Measurements from ENCODE around the gene SETDB2.

Gene SETDB2

DNA sequence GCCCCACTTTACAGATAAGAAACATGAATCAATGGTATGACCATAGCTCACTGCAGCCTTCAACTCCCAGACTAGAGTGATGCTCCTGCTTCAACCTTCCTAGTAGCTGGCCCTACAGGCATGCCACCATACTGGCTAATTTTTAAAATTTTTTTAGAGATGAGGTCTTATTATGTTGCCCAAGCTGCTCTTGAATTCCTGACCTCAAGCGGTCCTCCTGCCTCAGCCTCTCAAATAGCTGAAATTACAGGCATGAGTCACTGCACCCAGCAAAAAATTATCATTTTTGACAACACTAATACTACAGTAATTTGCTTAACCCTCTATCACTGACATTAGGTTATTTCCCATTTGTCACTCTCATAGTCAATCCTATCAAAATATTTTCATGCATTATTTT, 15.0 kb upstream of the SETDB2 start:
- FAIRE-seq (no peak), DNase-seq (ENCODE audit: insufficient read length, low spot score) (no peak)
- TF ChIP-seq, protein P1, sequence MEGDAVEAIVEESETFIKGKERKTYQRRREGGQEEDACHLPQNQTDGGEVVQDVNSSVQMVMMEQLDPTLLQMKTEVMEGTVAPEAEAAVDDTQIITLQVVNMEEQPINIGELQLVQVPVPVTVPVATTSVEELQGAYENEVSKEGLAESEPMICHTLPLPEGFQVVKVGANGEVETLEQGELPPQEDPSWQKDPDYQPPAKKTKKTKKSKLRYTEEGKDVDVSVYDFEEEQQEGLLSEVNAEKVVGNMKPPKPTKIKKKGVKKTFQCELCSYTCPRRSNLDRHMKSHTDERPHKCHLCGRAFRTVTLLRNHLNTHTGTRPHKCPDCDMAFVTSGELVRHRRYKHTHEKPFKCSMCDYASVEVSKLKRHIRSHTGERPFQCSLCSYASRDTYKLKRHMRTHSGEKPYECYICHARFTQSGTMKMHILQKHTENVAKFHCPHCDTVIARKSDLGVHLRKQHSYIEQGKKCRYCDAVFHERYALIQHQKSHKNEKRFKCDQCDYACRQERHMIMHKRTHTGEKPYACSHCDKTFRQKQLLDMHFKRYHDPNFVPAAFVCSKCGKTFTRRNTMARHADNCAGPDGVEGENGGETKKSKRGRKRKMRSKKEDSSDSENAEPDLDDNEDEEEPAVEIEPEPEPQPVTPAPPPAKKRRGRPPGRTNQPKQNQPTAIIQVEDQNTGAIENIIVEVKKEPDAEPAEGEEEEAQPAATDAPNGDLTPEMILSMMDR (IDR thresholded peaks at IDR 0.05; ENCODE audit: insufficient read depth, missing control alignments) = no peak

DNA sequence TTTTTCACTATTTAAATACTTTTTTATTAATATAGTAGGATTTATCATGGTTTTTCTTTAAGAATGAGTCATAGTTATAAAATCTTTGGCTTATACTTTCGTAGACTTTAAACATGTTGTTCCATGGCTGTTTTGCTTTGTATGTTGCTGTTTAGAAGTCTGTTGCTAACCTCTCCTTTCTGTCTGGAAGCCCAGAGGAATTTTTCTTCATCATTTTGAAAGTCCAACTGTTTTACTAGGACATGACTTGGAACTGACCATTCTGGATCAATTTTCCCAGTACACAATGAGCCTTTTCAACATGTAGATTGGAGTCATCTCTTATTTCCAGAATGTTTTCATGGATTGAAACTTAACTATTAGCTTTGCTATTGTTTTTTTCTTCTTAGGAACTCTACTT, 8.1 kb upstream of the SETDB2 start:
- DNase-seq (ENCODE audit: insufficient read length, low spot score) = no peak
- FAIRE-seq = peak; percentile 58
- TF ChIP-seq, protein P1 (IDR thresholded peaks at IDR 0.05; ENCODE audit: insufficient read depth, missing control alignments) = no peak

DNA sequence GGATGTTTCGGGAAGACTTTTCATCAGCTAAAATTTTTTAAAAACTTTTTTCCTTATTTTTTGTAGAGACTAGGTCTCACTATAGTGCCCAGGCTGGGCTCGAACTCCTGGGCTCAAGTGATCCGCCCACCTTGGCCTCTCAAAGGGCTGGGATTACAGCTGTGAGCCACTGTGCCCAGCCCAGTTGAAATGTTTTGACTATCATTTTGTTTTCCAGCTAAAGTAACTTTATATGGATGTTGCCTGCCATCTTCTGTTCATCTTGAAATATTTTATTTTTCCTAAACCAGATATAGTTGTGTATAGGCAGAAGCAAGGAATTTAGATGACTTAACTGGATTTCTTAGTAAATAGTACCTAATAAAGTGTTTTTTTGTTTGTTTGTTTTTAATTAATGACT, 7.2 kb upstream of the SETDB2 start:
- FAIRE-seq = no peak
- no peak for DNase-seq (ENCODE audit: insufficient read length, low spot score)
- TF ChIP-seq, protein P1 (IDR thresholded peaks at IDR 0.05; ENCODE audit: insufficient read depth, missing control alignments) = peak; percentile 7

DNA sequence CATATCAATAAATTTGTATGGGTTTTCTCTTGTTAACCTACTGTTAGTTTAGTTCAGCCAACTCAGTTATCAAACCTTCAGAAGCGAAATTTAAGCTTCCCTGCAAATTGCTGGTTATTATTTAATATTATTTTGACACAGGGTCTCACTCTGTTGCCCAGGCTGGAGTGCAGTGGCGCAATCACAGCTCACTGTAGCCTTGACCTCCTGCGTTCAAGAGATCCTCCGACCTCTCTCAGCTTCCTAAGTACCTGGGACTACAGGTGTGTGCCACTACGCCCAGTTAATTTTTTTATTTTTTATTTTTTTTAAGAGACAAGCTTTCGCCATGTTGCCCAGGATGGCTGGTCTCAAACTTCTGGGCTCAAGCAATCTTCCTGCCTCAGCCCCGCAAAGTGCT, 6.4 kb upstream of the SETDB2 start:
- TF ChIP-seq, protein P1 (IDR thresholded peaks at IDR 0.05; ENCODE audit: insufficient read depth, missing control alignments) = no peak
- no peak for FAIRE-seq
- no peak for DNase-seq (ENCODE audit: insufficient read length, low spot score)

DNA sequence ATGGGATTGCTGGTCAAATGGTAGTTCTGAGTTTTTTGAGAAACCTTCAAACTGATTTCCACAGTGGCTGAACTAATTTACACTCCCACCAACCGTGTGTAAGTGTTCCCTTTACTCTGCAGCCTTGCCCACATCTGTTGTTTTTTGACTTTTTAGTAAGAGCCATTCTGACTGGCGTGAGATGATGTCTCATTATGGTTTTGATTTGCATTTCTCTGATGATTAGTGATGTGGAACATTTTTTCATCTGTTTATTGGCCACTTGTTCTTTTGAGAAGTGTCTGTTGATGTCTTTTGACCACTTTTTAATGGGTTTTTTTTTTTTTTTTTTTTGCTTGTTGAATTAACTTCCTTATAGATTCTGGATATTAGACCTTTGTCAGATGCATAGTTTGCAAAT, 4.5 kb upstream of the SETDB2 start:
- DNase-seq (ENCODE audit: insufficient read length, low spot score) (no peak), FAIRE-seq (no peak)
- TF ChIP-seq, protein P1 (IDR thresholded peaks at IDR 0.05; ENCODE audit: insufficient read depth, missing control alignments) = no peak

DNA sequence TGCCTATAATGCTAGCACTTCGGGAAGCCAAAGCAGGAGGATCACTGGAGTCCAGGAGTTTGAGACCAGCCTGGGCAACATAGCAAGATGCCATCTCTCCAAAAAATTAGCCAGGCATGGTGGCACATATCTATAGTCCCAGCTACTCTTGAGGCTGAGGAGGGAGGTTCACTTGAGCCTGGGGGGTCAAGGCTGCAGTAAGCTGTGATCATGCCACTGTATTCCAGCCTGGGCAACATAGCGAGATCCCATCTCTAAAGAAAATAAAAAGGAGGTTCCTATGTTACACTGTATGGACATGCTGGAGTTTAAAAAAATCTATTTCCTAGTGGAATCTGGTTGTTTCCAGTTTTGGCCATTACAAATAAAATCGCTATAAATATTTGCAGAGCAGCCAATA, 2.8 kb upstream of the SETDB2 start:
- TF ChIP-seq, protein P1 (IDR thresholded peaks at IDR 0.05; ENCODE audit: insufficient read depth, missing control alignments) = no peak
- no peak for FAIRE-seq
- DNase-seq (ENCODE audit: insufficient read length, low spot score) = no peak

DNA sequence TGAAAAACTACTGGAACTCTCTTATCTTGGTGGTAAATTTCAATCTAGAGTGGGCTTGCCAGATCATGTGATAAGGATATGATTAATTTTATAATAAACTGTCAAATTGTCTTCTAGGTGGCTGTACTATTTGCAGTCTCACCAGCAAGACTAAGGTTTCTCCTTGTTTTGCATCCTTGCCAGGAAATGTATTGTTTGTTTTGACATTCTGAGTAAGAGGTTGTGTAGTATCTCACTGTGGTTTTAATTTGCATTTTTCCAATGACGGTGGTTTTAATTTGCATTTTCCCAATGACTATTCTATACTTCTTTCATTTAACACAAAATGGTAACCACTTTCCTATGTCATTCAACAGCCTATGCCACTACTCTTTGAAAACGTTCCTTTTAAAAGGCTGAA, 2.2 kb upstream of the SETDB2 start:
- FAIRE-seq = no peak
- no peak for DNase-seq (ENCODE audit: insufficient read length, low spot score)
- TF ChIP-seq, protein P1 (IDR thresholded peaks at IDR 0.05; ENCODE audit: insufficient read depth, missing control alignments) = no peak
